ENCODE results near the gene THAP6.
"Not testable (repeated sequence)": the region's sequence is repeated elsewhere in the genome, so short reads cannot be mapped to it uniquely, and the experiment has no call there.

THAP6 gene

GRCh38 chr4:75525086-75525485 lies 10.8 kb downstream of the THAP6 start:
- TF ChIP-seq CTCF (IDR thresholded peaks at IDR 0.05): no peak
- Histone ChIP-seq H3K27ac (no peak overlapping the region), H3K4me1 (no peaks in the 10 kb centered on the region), H3K36me3 (peaks cover 52 to 80% (median 65%) of the 10 kb centered on the region in 3 donors), H3K4me3 (no peak overlapping the region), H3K9me3 (no peaks in the 10 kb centered on the region), H3K27me3 (no peaks in the 10 kb centered on the region)
- intact Hi-C loops (cut with DNase I; ENCODE audit: low total_unique reads): no loop called here
- no peak for DNase-seq

- Histone ChIP-seq H3K4me3 (no peak overlapping the region), H3K9me3 (no peaks in the 10 kb centered on the region), H3K27me3 (no peaks in the 10 kb centered on the region), H3K36me3 (peaks cover 59 to 89% (median 74%) of the 10 kb centered on the region in 3 donors), H3K27ac (no peak overlapping the region), H3K4me1 (no peaks in the 10 kb centered on the region)
- no peak for TF ChIP-seq CTCF (IDR thresholded peaks at IDR 0.05)
- no peak for DNase-seq
- intact Hi-C loops (cut with DNase I; ENCODE audit: low total_unique reads): no loop called here
Measured at GRCh38 chr4:75525910-75526309, 11.6 kb downstream of the THAP6 start.

GRCh38 chr4:75527482-75527881 lies 13.2 kb downstream of the THAP6 start:
- no peak overlapping the region for H3K4me3 ChIP-seq
- intact Hi-C loops (cut with DNase I; ENCODE audit: low total_unique reads): no loop called here
- peaks cover 65 to 93% (median 79%) of the 10 kb centered on the region in 3 donors for H3K36me3 ChIP-seq
- H3K9me3 ChIP-seq: no peaks in the 10 kb centered on the region
- no peak overlapping the region for H3K27ac ChIP-seq
- H3K4me1 ChIP-seq: no peaks in the 10 kb centered on the region
- no peak for TF ChIP-seq CTCF (IDR thresholded peaks at IDR 0.05)
- no peak for DNase-seq
- no peaks in the 10 kb centered on the region for H3K27me3 ChIP-seq

GRCh38 chr4:75530556-75531322 lies 16.5 kb downstream of the THAP6 start:
- no peak for DNase-seq
- no peak for TF ChIP-seq CTCF (IDR thresholded peaks at IDR 0.05)
- Histone ChIP-seq H3K4me1 (no peaks in the 10 kb centered on the region), H3K4me3 (no peak overlapping the region), H3K9me3 (no peaks in the 10 kb centered on the region), H3K27me3 (no peaks in the 10 kb centered on the region), H3K36me3 (peaks cover 67 to 77% (median 77%) of the 10 kb centered on the region in 3 donors), H3K27ac (no peak overlapping the region)
- intact Hi-C loops (cut with DNase I; ENCODE audit: low total_unique reads): no loop called here

- peaks cover 58 to 69% (median 68%) of the 10 kb centered on the region in 3 donors for H3K36me3 ChIP-seq
- DNase-seq; H3K4me3 ChIP-seq; intact Hi-C loops (cut with DNase I; ENCODE audit: low total_unique reads); H3K27me3 ChIP-seq; H3K9me3 ChIP-seq; H3K27ac ChIP-seq; H3K4me1 ChIP-seq: not testable (repeated sequence)
Measured at GRCh38 chr4:75531536-75532143, 17.4 kb downstream of the THAP6 start.

- peaks cover 47 to 52% (median 51%) of the 10 kb centered on the region in 3 donors for H3K36me3 ChIP-seq
- DNase-seq; H3K4me3 ChIP-seq; H3K9me3 ChIP-seq; intact Hi-C loops (cut with DNase I; ENCODE audit: low total_unique reads); H3K27me3 ChIP-seq; H3K4me1 ChIP-seq; H3K27ac ChIP-seq: not testable (repeated sequence)
Measured at GRCh38 chr4:75533339-75533887, 19.1 kb downstream of the THAP6 start.

GRCh38 chr4:75533926-75534325 lies 19.7 kb downstream of the THAP6 start:
- H3K36me3 ChIP-seq: peaks cover 43 to 48% (median 46%) of the 10 kb centered on the region in 3 donors
- H3K4me1 ChIP-seq; DNase-seq; intact Hi-C loops (cut with DNase I; ENCODE audit: low total_unique reads); H3K27me3 ChIP-seq; H3K27ac ChIP-seq; H3K9me3 ChIP-seq; H3K4me3 ChIP-seq: not testable (repeated sequence)

GRCh38 chr4:75537308-75537707 lies 23.0 kb downstream of the THAP6 start:
- peaks cover 14 to 29% (median 15%) of the 10 kb centered on the region in 3 donors for H3K36me3 ChIP-seq
- H3K4me3 ChIP-seq; intact Hi-C loops (cut with DNase I; ENCODE audit: low total_unique reads); H3K27ac ChIP-seq; H3K9me3 ChIP-seq; H3K27me3 ChIP-seq; H3K4me1 ChIP-seq; DNase-seq: not testable (repeated sequence)
